ENCODE results near the gene DIPK1B. TPM values are rescaled to one million over a fixed set of nuclear protein-coding genes. Genes with fewer than 3 reads are reported as not detected.
"Not testable (repeated sequence)": the region's sequence is repeated elsewhere in the genome, so short reads cannot be mapped to it uniquely, and the experiment has no call there.

Gene DIPK1B
- total RNA-seq, 4 donors from 2014 or later, result 7.8 to 24.4 (median 11.2) TPM

DNA sequence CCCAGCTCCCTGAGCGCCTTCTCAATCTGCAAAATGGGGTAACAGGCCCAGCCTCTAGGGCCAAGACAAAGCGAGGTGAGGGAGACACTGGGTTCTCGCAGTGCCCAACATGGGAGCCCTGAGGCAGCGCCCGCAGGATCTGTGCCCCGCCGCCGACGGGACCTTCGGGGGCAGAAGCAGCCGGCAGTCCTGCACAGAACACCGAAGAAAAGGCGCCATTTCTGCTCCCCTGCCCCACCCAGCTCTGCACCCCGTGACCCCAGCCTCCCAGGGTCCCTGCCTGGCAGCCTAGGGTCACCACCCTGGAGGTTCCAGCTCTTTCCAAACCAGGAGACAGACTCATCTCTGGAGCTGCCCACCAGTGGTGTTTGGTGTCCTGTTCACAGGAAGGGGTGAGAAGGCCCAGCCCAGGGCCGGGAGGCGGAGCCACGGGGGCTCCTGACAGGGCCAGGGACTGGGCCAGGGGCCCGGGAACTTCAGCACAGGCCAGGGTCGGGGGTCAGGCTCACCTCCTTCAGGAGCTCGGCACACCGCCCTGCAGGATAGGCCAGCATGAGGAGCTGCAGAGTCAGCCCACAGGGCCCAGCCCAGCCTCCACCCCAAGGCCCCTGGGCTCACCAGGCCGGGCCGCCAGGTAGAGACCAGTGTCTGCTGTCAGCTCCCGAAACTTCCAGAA lies 42.4 kb downstream of the DIPK1B start:
- Histone ChIP-seq H3K4me1 (no peaks in the 10 kb centered on the region), H3K9me3 (peaks cover 0 to 18% (median 0%) of the 10 kb centered on the region in 3 donors), H3K27ac (no peak overlapping the region), H3K27me3 (peaks cover 15% of the 10 kb centered on the region), H3K36me3 (no peaks in the 10 kb centered on the region), H3K4me3 (no peak overlapping the region)
- no peak for TF ChIP-seq POLR2A (IDR thresholded peaks at IDR 0.05)
- TF ChIP-seq POLR2AphosphoS5 (IDR thresholded peaks at IDR 0.05), result no peak
- TF ChIP-seq, protein P1, sequence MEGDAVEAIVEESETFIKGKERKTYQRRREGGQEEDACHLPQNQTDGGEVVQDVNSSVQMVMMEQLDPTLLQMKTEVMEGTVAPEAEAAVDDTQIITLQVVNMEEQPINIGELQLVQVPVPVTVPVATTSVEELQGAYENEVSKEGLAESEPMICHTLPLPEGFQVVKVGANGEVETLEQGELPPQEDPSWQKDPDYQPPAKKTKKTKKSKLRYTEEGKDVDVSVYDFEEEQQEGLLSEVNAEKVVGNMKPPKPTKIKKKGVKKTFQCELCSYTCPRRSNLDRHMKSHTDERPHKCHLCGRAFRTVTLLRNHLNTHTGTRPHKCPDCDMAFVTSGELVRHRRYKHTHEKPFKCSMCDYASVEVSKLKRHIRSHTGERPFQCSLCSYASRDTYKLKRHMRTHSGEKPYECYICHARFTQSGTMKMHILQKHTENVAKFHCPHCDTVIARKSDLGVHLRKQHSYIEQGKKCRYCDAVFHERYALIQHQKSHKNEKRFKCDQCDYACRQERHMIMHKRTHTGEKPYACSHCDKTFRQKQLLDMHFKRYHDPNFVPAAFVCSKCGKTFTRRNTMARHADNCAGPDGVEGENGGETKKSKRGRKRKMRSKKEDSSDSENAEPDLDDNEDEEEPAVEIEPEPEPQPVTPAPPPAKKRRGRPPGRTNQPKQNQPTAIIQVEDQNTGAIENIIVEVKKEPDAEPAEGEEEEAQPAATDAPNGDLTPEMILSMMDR (IDR thresholded peaks at IDR 0.05), result no peak
- no peak for TF ChIP-seq EP300 (IDR thresholded peaks at IDR 0.05)
- ATAC-seq, result no peak
- no CpG with 5 or more reads among the region's 24 CpGs for WGBS, 2 donors (ENCODE audit: low coverage in 1 of 2)

DNA sequence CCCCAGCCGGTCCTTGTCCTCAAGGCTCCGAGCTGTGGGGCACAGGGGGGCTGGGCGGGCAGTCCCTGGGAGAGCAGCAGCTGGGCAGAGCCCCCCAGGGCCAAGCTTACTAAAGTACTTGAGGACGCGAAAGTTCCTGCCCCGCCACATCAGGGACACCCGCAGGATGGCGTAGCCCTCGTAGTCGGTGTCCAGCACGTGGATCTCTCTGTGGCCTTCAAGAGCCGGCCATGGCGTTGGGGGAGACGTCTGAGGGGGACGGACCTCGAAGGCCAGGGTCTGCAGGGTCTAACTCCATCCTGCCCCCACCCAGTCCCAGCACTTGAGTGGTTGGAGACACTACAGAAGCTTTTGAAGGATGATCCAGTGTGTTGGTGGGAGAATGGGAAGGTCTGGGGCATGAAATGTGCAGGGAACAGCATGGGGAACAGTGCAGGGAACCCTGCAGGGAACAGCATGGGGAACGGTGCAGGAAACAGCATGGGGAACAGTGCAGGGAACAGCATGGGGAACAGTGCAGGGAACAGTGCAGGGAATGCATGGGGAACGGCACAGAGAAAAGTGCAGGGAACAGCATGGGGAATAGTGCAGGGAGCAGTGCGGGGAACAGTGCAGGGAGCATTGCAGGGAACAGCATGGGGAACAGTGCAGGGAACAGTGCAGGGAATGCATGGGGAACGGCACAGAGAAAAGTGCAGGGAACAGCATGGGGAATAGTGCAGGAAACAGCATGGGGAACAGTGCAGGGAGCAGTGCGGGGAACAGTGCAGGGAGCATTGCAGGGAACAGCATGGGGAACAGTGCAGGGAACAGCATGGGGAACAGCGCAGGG lies 43.1 kb downstream of the DIPK1B start:
- WGBS, 2 donors (ENCODE audit: low coverage in 1 of 2), result 80 to 82% methylated on average over 5 to 9 of the region's 22 CpGs
- not testable (repeated sequence) for ATAC-seq, H3K36me3 ChIP-seq, H3K27ac ChIP-seq, H3K4me1 ChIP-seq, H3K4me3 ChIP-seq
- Histone ChIP-seq H3K27me3 (peaks cover 23% of the 10 kb centered on the region), H3K9me3 (peaks cover 0 to 18% (median 0%) of the 10 kb centered on the region in 3 donors)

DNA sequence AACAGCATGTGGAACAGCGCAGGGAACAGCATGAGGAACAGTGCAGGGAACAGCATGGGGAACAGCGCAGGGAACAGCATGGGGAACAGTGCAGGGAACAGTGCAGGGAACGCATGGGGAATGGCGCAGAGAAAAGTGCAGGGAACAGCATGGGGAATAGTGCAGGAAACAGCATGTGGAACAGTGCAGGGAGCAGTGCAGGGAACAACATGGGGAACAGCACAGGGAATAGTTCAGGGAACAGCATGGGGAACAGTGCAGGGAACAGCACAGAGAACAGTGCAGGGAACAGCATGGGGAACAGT lies 43.7 kb downstream of the DIPK1B start:
- Histone ChIP-seq H3K36me3 (no peaks in the 10 kb centered on the region), H3K4me1 (peaks cover 0 to 3% (median 0%) of the 10 kb centered on the region in 3 donors), H3K9me3 (peaks cover 0 to 18% (median 0%) of the 10 kb centered on the region in 3 donors), H3K4me3 (no peak overlapping the region), H3K27me3 (peaks cover 25% of the 10 kb centered on the region), H3K27ac (no peak overlapping the region)
- TF ChIP-seq POLR2AphosphoS5 (IDR thresholded peaks at IDR 0.05), result no peak
- no peak for TF ChIP-seq EP300 (IDR thresholded peaks at IDR 0.05)
- no peak for TF ChIP-seq POLR2A (IDR thresholded peaks at IDR 0.05)
- TF ChIP-seq, protein P1 (IDR thresholded peaks at IDR 0.05), result no peak
- 79 to 96% methylated on average over 4 of the region's 4 CpGs for WGBS, 2 donors (ENCODE audit: low coverage in 1 of 2)
- ATAC-seq, result no peak

DNA sequence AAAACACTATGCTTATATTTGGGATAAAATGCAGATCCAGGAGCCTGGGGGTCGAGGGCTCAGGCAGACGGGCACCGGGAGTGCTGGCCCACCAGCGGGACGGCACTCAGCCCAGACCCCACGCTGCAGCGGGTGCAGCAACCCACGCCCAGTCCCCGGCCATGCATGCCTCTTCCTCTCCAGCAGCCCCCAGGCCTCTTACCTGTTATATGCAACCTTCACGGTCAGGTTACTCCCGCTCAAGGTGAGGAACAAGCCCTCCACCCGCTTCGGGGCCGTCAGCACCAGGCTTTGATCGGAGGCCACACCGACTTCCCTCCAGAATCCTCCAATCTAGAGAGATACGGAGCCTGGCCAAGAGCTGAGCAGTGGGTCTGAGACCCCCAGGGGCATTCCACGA lies 44.5 kb downstream of the DIPK1B start:
- no peak overlapping the region for H3K4me3 ChIP-seq
- no peak for ATAC-seq
- peaks cover 0 to 4% (median 0%) of the 10 kb centered on the region in 3 donors for H3K4me1 ChIP-seq
- H3K9me3 ChIP-seq, result peaks cover 0 to 15% (median 0%) of the 10 kb centered on the region in 3 donors
- H3K27ac ChIP-seq, result no peak overlapping the region
- 95% methylated on average over 7 of the region's 18 CpGs; no CpG with 5 or more reads in 1 of the 2 donors for WGBS, 2 donors (ENCODE audit: low coverage in 1 of 2)
- TF ChIP-seq, protein P1 (IDR thresholded peaks at IDR 0.05), result no peak
- TF ChIP-seq EP300 (IDR thresholded peaks at IDR 0.05) (no peak), POLR2AphosphoS5 (IDR thresholded peaks at IDR 0.05) (no peak), POLR2A (IDR thresholded peaks at IDR 0.05) (no peak)
- H3K27me3 ChIP-seq, result peaks cover 31% of the 10 kb centered on the region
- no peaks in the 10 kb centered on the region for H3K36me3 ChIP-seq

DNA sequence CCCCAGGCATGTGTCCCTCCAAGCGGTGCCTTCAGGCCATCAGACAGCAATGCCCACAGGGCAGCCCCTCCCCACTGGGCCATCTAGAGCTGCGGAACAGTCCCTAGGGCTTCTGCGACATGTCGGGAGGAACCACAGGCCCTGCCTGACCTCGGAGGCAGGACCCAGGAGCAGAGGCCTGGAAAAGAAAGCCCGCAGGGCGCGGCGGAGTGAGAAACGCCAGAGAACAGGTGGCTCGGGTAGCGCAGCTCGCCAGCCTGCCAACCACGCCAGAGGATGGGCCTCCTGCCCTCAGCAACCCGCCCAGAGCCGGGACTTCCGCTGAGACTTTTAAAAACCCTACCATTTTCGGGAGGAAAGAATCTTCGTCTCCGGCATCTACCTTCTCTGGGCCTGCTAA lies 45.0 kb downstream of the DIPK1B start:
- TF ChIP-seq EP300 (IDR thresholded peaks at IDR 0.05) (no peak), POLR2A (IDR thresholded peaks at IDR 0.05) (no peak), POLR2AphosphoS5 (IDR thresholded peaks at IDR 0.05) (no peak)
- TF ChIP-seq, protein P1 (IDR thresholded peaks at IDR 0.05), result no peak
- no peak overlapping the region for H3K4me3 ChIP-seq
- H3K4me1 ChIP-seq, result peaks cover 0 to 4% (median 0%) of the 10 kb centered on the region in 3 donors
- no peak overlapping the region for H3K27ac ChIP-seq
- peaks cover 36% of the 10 kb centered on the region for H3K27me3 ChIP-seq
- peaks cover 0 to 12% (median 0%) of the 10 kb centered on the region in 3 donors for H3K9me3 ChIP-seq
- H3K36me3 ChIP-seq, result no peaks in the 10 kb centered on the region
- no peak for ATAC-seq
- 85 to 92% methylated on average over 5 to 7 of the region's 20 CpGs for WGBS, 2 donors (ENCODE audit: low coverage in 1 of 2)
